Esophagus muscularis mucosa (tissue), 4 donors: ENCODE measurements around the gene SFXN5. TPM values are rescaled to one million over a fixed set of nuclear protein-coding genes. Genes with fewer than 3 reads are reported as not detected.

Source experiments
- DNase-seq: peaks from one replicate; pipeline ENCODE4 v3.0.0-alpha.2; 2017; ENCODE audit errors: extremely low spot score
- H3K27ac ChIP-seq, 4 donors: fragments of 200-600 bp; sonication (generic); replicated peaks in 1 of 4; 1 replicate in 3 of 4; 2 replicates in 1 of 4; pipeline ENCODE4 v1.5.1; 2016 to 2019; ENCODE audit warnings: mild to moderate bottlenecking in 1 of 4
- H3K27me3 ChIP-seq, 4 donors: fragments of 200-600 bp; sonication (generic); one replicate each; pipeline versions ENCODE4 v1.5.1 to v1.6.0; 2016 to 2019
- H3K36me3 ChIP-seq, 4 donors: fragments of 200-600 bp; sonication (generic); one replicate each; pipeline ENCODE4 v1.5.1; 2016 to 2019
- H3K4me1 ChIP-seq, 4 donors: fragments of 200-600 bp; sonication (generic); one replicate each; pipeline ENCODE4 v1.5.1; 2016 to 2019
- H3K4me3 ChIP-seq, 4 donors: fragments of 200-600 bp; sonication (generic); 1 replicate in 2 of 4; 2 replicates in 2 of 4; pipeline ENCODE4 v1.5.1; 2016 to 2019; ENCODE audit warnings: mild to moderate bottlenecking in 4 of 4, moderate library complexity in 1 of 4
- H3K9me3 ChIP-seq, 4 donors: fragments of 200-600 bp; sonication (generic); 1 replicate in 3 of 4; 2 replicates in 1 of 4; pipeline ENCODE4 v1.5.1; 2016 to 2019
- EP300 ChIP-seq: sonication (generic); formaldehyde crosslinking; IDR thresholded peaks from one replicate; pipeline ENCODE4 v1.6.1; 2017; ENCODE audit warnings: antibody characterized with exemption
- POLR2A ChIP-seq: fragments of 450-650 bp; IDR thresholded peaks from one replicate; pipeline ENCODE4 v1.6.1; 2017; ENCODE audit warnings: antibody characterized with exemption, moderate library complexity, mild to moderate bottlenecking, low read depth
- POLR2AphosphoS5 ChIP-seq, 2 donors: sonication (generic); formaldehyde crosslinking; IDR thresholded peaks; one replicate each; pipeline ENCODE4 v1.6.1; 2017; ENCODE audit warnings: antibody characterized with exemption in 2 of 2
- WGBS: methylation state at CpG from one replicate; pipeline ENCODE4 v1.1.5; 2018; 5-methylcytosine and 5-hydroxymethylcytosine counted together
- intact Hi-C: fragments of 100-400 bp; cut with DNase I; formaldehyde crosslinking; loops from one replicate; pipeline ENCODE4 v1.15.1; 2023
- total RNA-seq, 4 donors: library from RNA; depleted of rRNA; stranded (reverse); fragments of >200 nt; gene quantifications; one replicate each; pipeline versions ENCODE4 v1.1.0 to v1.2.1, GENCODE V29; 2016
- TF ChIP-seq, protein P1 (sequence below), 3 experiments: fragments of 200-600 bp in 2 of 3; fragments of 450-650 bp in 1 of 3; sonication (generic) in 2 of 3; IDR thresholded peaks; one replicate each; pipeline ENCODE4 v1.5.1; 2017 to 2019; ENCODE audit warnings: antibody characterized with exemption in 3 of 3, mild to moderate bottlenecking in 2 of 3, moderate library complexity in 1 of 3

Gene SFXN5
- total RNA-seq, 4 donors from 2014 or later, result 5.8 to 10.0 (median 6.8) TPM

GRCh38 chr2:72944804-72945449 is 126.6 kb downstream of the SFXN5 start:
- no peaks in the 10 kb centered on the region for H3K9me3 ChIP-seq
- DNase-seq, result no peak
- intact Hi-C loops, result no loop called here
- no peaks in the 10 kb centered on the region for H3K27me3 ChIP-seq
- H3K4me1 ChIP-seq, result no peaks in the 10 kb centered on the region
- H3K36me3 ChIP-seq, result peaks cover 0 to 28% (median 19%) of the 10 kb centered on the region in 4 donors
- no peak overlapping the region for H3K27ac ChIP-seq
- TF ChIP-seq EP300, result no peak
- no peak overlapping the region for H3K4me3 ChIP-seq
- WGBS, result 92% methylated on average over 14 of the region's 16 CpGs

GRCh38 chr2:72943540-72944395 is 127.7 kb downstream of the SFXN5 start:
- H3K27me3 ChIP-seq, result no peaks in the 10 kb centered on the region
- intact Hi-C loops, result no loop called here
- TF ChIP-seq EP300 (no peak), POLR2AphosphoS5 (IDR thresholded peaks at IDR 0.05) (no peak), POLR2A (no peak)
- TF ChIP-seq, protein P1, sequence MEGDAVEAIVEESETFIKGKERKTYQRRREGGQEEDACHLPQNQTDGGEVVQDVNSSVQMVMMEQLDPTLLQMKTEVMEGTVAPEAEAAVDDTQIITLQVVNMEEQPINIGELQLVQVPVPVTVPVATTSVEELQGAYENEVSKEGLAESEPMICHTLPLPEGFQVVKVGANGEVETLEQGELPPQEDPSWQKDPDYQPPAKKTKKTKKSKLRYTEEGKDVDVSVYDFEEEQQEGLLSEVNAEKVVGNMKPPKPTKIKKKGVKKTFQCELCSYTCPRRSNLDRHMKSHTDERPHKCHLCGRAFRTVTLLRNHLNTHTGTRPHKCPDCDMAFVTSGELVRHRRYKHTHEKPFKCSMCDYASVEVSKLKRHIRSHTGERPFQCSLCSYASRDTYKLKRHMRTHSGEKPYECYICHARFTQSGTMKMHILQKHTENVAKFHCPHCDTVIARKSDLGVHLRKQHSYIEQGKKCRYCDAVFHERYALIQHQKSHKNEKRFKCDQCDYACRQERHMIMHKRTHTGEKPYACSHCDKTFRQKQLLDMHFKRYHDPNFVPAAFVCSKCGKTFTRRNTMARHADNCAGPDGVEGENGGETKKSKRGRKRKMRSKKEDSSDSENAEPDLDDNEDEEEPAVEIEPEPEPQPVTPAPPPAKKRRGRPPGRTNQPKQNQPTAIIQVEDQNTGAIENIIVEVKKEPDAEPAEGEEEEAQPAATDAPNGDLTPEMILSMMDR (IDR thresholded peaks at IDR 0.05), result no peak
- no peak overlapping the region for H3K4me3 ChIP-seq
- no peak overlapping the region for H3K27ac ChIP-seq
- WGBS, result 91% methylated on average over 6 of the region's 7 CpGs
- peaks cover 0 to 25% (median 19%) of the 10 kb centered on the region in 4 donors for H3K36me3 ChIP-seq
- H3K9me3 ChIP-seq, result no peaks in the 10 kb centered on the region
- H3K4me1 ChIP-seq, result no peaks in the 10 kb centered on the region
- no peak for DNase-seq

DNA sequence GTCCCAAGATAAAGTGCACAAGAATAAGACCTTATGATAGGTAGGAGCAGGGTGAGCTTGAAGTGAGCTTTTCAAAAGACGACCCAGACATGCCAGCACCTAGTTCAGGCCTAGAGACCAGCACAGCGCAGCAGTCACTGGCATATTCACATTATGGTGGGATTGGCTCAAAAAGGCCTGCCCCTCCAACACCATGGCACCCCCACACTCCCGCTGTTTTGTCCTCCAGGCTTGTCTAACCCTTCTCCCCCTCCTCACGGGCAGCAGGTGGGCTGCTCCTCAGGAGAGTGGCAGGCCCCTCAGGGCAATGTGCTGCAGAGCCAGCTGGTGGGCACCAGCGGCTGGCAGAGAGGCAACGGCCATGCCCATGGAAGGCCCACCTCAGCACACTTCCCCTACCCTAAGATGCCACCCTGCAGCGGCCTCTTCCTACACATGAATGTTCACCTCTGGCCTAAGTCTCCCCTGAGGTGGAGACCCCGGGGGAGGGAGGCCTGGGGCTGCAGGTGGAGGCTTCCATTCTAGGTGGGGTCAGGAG is 128.6 kb downstream of the SFXN5 start:
- H3K36me3 ChIP-seq, result peaks cover 0 to 25% (median 19%) of the 10 kb centered on the region in 4 donors
- TF ChIP-seq POLR2AphosphoS5 (IDR thresholded peaks at IDR 0.05), result no peak
- TF ChIP-seq POLR2A, result no peak
- TF ChIP-seq, protein P1 (IDR thresholded peaks at IDR 0.05), result no peak
- TF ChIP-seq EP300, result no peak
- DNase-seq, result no peak
- WGBS, result 96% methylated on average over 8 of the region's 8 CpGs
- H3K4me1 ChIP-seq, result no peaks in the 10 kb centered on the region
- no peaks in the 10 kb centered on the region for H3K27me3 ChIP-seq
- H3K4me3 ChIP-seq, result no peak overlapping the region
- no peaks in the 10 kb centered on the region for H3K9me3 ChIP-seq
- intact Hi-C loops, result no loop called here
- H3K27ac ChIP-seq, result no peak overlapping the region

DNA sequence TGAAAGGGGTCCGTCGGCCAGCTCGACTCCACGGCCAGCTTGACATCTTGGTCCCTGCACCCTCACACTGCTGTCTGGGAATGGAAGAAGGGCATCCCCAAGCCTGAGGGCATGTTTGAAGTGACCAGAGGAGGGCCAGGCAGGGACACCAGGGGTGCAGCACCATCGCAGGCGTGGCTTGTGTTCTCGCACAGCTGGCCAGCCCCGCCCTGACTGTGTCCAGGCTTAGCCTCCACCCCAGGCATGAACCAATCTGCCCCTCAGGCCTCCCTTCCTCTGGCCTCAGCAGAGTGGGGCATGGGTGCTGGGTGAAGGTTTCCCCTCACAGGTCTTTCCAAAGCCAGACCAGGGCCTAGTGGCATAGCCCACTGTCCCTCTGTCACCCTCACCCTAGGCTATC is 129.2 kb downstream of the SFXN5 start:
- no peak for DNase-seq
- no peak for TF ChIP-seq EP300
- TF ChIP-seq, protein P1 (IDR thresholded peaks at IDR 0.05), result no peak
- no peak for TF ChIP-seq POLR2AphosphoS5 (IDR thresholded peaks at IDR 0.05)
- no peak for TF ChIP-seq POLR2A
- Histone ChIP-seq H3K9me3 (no peaks in the 10 kb centered on the region), H3K36me3 (peaks cover 0 to 25% (median 19%) of the 10 kb centered on the region in 4 donors), H3K27me3 (no peaks in the 10 kb centered on the region), H3K4me1 (peaks cover 0 to under 1% (median 0%) of the 10 kb centered on the region in 4 donors), H3K27ac (no peak overlapping the region), H3K4me3 (no peak overlapping the region)
- intact Hi-C loops, result no loop called here
- 80% methylated on average over 2 of the region's 8 CpGs for whole genome bisulfite sequencing

DNA sequence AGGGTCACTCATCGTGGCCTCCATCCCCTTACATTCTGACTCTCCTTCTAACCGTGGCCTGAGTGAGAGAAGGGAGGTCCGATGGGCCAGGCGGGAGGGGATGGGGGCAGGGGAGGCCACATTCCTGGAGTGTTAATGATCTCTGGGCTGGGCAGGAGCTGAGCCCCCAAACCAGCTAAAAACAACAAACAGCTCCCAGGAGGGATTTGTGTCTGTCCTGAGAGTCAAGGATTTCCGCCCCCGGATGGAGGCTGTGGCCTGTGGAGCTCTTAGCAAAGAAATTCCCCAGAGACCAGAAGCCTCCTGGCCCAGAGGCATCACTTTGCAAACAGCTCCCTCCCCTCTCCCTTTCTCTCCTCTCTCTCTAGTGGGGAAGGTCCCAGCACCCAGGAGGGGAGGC is 130.7 kb downstream of the SFXN5 start:
- no peak overlapping the region for H3K4me3 ChIP-seq
- WGBS, result 78% methylated on average over 5 of the region's 6 CpGs
- no peaks in the 10 kb centered on the region for H3K27me3 ChIP-seq
- H3K9me3 ChIP-seq, result no peaks in the 10 kb centered on the region
- peaks cover 0 to 25% (median 19%) of the 10 kb centered on the region in 4 donors for H3K36me3 ChIP-seq
- H3K4me1 ChIP-seq, result peaks cover 0 to 15% (median 12%) of the 10 kb centered on the region in 4 donors
- DNase-seq, result no peak
- TF ChIP-seq POLR2AphosphoS5 (IDR thresholded peaks at IDR 0.05) (no peak), POLR2A (no peak)
- TF ChIP-seq, protein P1 (IDR thresholded peaks at IDR 0.05), result no peak
- H3K27ac ChIP-seq, result no peak overlapping the region
- intact Hi-C loops, result no loop called here
